Liver (tissue), 9 donors: ENCODE data around the gene CTNNA2. TPM values are rescaled to one million over a fixed set of nuclear protein-coding genes. Genes with fewer than 3 reads are reported as not detected.

Source experiments
- DNase-seq: peaks from one replicate; pipeline ENCODE4 v3.0.0-alpha.2; 2017; ENCODE audit warnings: low spot score
- H3K27ac ChIP-seq, 2 donors: one replicate each; pipeline ENCODE4 v1.7.0; 2013; ENCODE audit warnings: inconsistent platforms in 2 of 2, low read length in 2 of 2, control low read depth in 1 of 2, low read depth in 1 of 2, mild to moderate bottlenecking in 1 of 2
- H3K27me3 ChIP-seq, 4 donors: one replicate each; pipeline versions ENCODE4 v1.6.1 to v1.7.0; 2013; ENCODE audit warnings: low read length in 3 of 4, inconsistent platforms in 1 of 4, mild to moderate bottlenecking in 1 of 4, moderate library complexity in 1 of 4; ENCODE audit not compliant: control insufficient read depth in 4 of 4, insufficient read depth in 4 of 4
- H3K36me3 ChIP-seq, 4 donors: one replicate each; pipeline versions ENCODE4 v1.6.1 to v1.7.0; 2013; ENCODE audit warnings: low read length in 3 of 4, mild to moderate bottlenecking in 3 of 4, low read depth in 1 of 4, moderate library complexity in 1 of 4; ENCODE audit not compliant: control insufficient read depth in 4 of 4, insufficient read depth in 3 of 4
- H3K4me1 ChIP-seq, 4 donors: one replicate each; pipeline versions ENCODE4 v1.6.1 to v1.7.0; 2013; ENCODE audit warnings: low read length in 3 of 4, mild to moderate bottlenecking in 3 of 4, moderate library complexity in 1 of 4; ENCODE audit not compliant: control insufficient read depth in 4 of 4, insufficient read depth in 4 of 4
- H3K4me3 ChIP-seq, 3 donors: one replicate each; pipeline versions ENCODE4 v1.6.1 to v1.7.0; 2013; ENCODE audit warnings: low read length in 3 of 3, control low read depth in 1 of 3, low read depth in 1 of 3, mild to moderate bottlenecking in 1 of 3
- H3K9ac ChIP-seq, 2 donors: one replicate each; pipeline ENCODE4 v1.7.0; 2013; ENCODE audit warnings: low read length in 2 of 2, mild to moderate bottlenecking in 2 of 2, moderate library complexity in 2 of 2, control low read depth in 1 of 2, low read depth in 1 of 2
- H3K9me3 ChIP-seq, 4 donors: one replicate each; pipeline versions ENCODE4 v1.6.1 to v1.7.0; 2013; ENCODE audit warnings: low read length in 3 of 4; ENCODE audit not compliant: control insufficient read depth in 4 of 4
- EGR1 ChIP-seq, 2 donors: IDR thresholded peaks; 2 replicates each; pipeline ENCODE4 v1.6.1; 2016 to 2018; ENCODE audit warnings: antibody characterized with exemption in 2 of 2, low read depth in 2 of 2
- GABPA ChIP-seq, 2 donors: IDR thresholded peaks in 1 of 2; conservative IDR thresholded peaks in 1 of 2; 2 replicates each; pipeline ENCODE4 v1.6.1; 2016; ENCODE audit warnings: antibody characterized with exemption in 2 of 2, mild to moderate bottlenecking in 1 of 2, moderate library complexity in 1 of 2
- HNF4A ChIP-seq, 2 donors: conservative IDR thresholded peaks; 2 replicates each; pipeline ENCODE4 v1.6.1; 2016; ENCODE audit warnings: antibody characterized with exemption in 2 of 2, mild to moderate bottlenecking in 2 of 2
- HNF4G ChIP-seq: IDR thresholded peaks from 2 replicates; pipeline ENCODE4 v1.6.1; 2016; ENCODE audit warnings: antibody characterized with exemption
- JUND ChIP-seq, 2 donors: IDR thresholded peaks; 2 replicates each; pipeline ENCODE4 v1.6.1; 2016; ENCODE audit warnings: antibody characterized with exemption in 2 of 2
- MAX ChIP-seq: IDR thresholded peaks from 2 replicates; pipeline ENCODE4 v1.6.1; 2016; ENCODE audit warnings: antibody characterized with exemption
- NR2F2 ChIP-seq: IDR thresholded peaks from 2 replicates; pipeline ENCODE4 v1.6.1; 2016; ENCODE audit warnings: antibody characterized with exemption
- REST ChIP-seq: IDR thresholded peaks from 2 replicates; pipeline ENCODE4 v1.6.1; 2016; ENCODE audit warnings: antibody characterized with exemption, mild to moderate bottlenecking
- RXRA ChIP-seq, 2 donors: IDR thresholded peaks; 2 replicates each; pipeline ENCODE4 v1.6.1; 2017 to 2018; ENCODE audit warnings: antibody characterized with exemption in 2 of 2, mild to moderate bottlenecking in 1 of 2
- TAF1 ChIP-seq: conservative IDR thresholded peaks from 2 replicates; pipeline ENCODE4 v1.6.1; 2016; ENCODE audit warnings: antibody characterized with exemption, mild to moderate bottlenecking
- YY1 ChIP-seq: IDR thresholded peaks from 2 replicates; pipeline ENCODE4 v1.6.1; 2016; ENCODE audit warnings: antibody characterized with exemption, mild to moderate bottlenecking
- WGBS: extraction: QIAGEN DNeasy Blood & Tissue Kit; methylation state at CpG from one replicate; pipeline ENCODE4 v1.1.7; 2013; 5-methylcytosine and 5-hydroxymethylcytosine counted together
- polyA plus RNA-seq, 2 donors: library from polyadenylated mRNA; stranded (reverse) in 1 of 2; unstranded in 1 of 2; fragments of 200-250 nt in 1 of 2; fragments of >200 nt in 1 of 2; fragmentation: Nextera tagmentation in 1 of 2; extraction: Ambion mirVana in 1 of 2; gene quantifications; one replicate each; pipeline versions ENCODE4 v1.2.1 to v1.2.3, GENCODE V29; 2013 to 2015
- total RNA-seq, 2 donors: library from RNA; depleted of rRNA; stranded (reverse); fragments of >200 nt; gene quantifications; one replicate each; pipeline ENCODE4 v1.2.3, GENCODE V29; 2014
- TF ChIP-seq, protein P1 (sequence below): fragments of 150-350 bp; IDR thresholded peaks from 2 replicates; pipeline ENCODE4 v1.5.1; 2017; ENCODE audit warnings: improper control_type of control experiment, low read depth, low read length; ENCODE audit not compliant: missing input control
- TF ChIP-seq, protein P2 (sequence below): IDR thresholded peaks from 2 replicates; pipeline ENCODE4 v1.6.1; 2016; ENCODE audit warnings: antibody characterized with exemption
- donor health status: healthy.
- donor health status: healthy.
- donor health status: healthy.
- donor health status: healthy.
- donor health status: healthy.

The CTNNA2 gene
- total and polyA plus RNA-seq, 4 donors, result 0.05 TPM; not detected in 3

DNA sequence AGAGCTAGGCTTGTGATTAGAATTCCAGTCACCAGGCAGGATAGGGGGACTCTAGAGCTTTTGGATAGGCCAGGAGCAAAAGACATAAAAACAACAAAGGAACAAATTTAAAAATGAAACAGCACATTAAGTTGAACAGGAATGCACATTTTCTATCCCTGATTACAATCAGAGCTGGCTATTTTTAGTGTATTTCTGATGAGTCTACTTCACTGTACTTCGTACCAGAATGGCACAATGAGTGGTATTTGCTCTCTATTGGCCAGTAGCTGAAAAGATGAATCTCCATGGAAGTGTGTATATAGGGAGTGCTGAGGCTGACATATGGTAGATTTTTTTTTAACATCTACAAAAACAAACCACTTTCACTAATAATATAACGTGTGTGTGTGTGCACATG lies 825.9 kb downstream of the CTNNA2 start (continued):
- TF ChIP-seq, protein P1, sequence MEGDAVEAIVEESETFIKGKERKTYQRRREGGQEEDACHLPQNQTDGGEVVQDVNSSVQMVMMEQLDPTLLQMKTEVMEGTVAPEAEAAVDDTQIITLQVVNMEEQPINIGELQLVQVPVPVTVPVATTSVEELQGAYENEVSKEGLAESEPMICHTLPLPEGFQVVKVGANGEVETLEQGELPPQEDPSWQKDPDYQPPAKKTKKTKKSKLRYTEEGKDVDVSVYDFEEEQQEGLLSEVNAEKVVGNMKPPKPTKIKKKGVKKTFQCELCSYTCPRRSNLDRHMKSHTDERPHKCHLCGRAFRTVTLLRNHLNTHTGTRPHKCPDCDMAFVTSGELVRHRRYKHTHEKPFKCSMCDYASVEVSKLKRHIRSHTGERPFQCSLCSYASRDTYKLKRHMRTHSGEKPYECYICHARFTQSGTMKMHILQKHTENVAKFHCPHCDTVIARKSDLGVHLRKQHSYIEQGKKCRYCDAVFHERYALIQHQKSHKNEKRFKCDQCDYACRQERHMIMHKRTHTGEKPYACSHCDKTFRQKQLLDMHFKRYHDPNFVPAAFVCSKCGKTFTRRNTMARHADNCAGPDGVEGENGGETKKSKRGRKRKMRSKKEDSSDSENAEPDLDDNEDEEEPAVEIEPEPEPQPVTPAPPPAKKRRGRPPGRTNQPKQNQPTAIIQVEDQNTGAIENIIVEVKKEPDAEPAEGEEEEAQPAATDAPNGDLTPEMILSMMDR, result no peak
- TF ChIP-seq HNF4A (conservative IDR thresholded peaks at IDR 0.05) (no peak), MAX (no peak), RXRA (IDR thresholded peaks at IDR 0.05) (no peak), HNF4G (no peak), JUND (IDR thresholded peaks at IDR 0.05) (no peak), EGR1 (IDR thresholded peaks at IDR 0.05; ENCODE audit: low read depth in 2 of 2) (no peak), YY1 (no peak), GABPA (IDR thresholded peaks at IDR 0.05 in 1 of 2, conservative IDR thresholded peaks at IDR 0.05 in 1 of 2) (no peak), NR2F2 (no peak)
- TF ChIP-seq, protein P2, sequence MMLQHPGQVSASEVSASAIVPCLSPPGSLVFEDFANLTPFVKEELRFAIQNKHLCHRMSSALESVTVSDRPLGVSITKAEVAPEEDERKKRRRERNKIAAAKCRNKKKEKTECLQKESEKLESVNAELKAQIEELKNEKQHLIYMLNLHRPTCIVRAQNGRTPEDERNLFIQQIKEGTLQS, result no peak

DNA sequence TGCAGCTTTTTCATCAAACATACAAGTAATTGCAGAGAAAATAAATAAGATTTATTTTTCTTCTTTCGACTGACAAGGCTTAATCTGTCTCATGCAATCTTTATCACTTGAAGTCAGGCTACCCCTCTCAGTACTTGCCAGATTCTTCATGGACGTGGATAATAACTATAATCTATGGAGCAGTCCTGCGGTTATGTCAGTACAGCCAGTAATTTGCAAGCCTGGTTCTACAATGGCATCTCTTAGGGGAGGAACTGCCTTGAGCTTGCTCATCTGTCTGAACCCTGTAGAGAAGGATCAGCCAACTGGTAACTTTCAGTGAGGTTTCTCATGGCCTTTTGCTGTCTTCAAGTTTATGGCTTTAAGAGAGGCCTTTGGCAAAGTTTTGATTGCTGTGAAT lies 827.2 kb downstream of the CTNNA2 start:
- H3K9me3 ChIP-seq, result peaks cover 0 to 1% (median 0%) of the 10 kb centered on the region in 4 donors
- no peaks in the 10 kb centered on the region for H3K4me1 ChIP-seq
- no peak overlapping the region for H3K4me3 ChIP-seq
- no peak overlapping the region for H3K9ac ChIP-seq
- H3K27me3 ChIP-seq, result peaks cover 0 to 2% (median 0%) of the 10 kb centered on the region in 4 donors
- TF ChIP-seq HNF4A (conservative IDR thresholded peaks at IDR 0.05), result no peak
- TF ChIP-seq HNF4G, result no peak
- TF ChIP-seq REST, result no peak
- WGBS, result 77% methylated on average over 3 of the region's 3 CpGs
- H3K27ac ChIP-seq, result no peak overlapping the region
- DNase-seq, result no peak
- H3K36me3 ChIP-seq, result no peaks in the 10 kb centered on the region

DNA sequence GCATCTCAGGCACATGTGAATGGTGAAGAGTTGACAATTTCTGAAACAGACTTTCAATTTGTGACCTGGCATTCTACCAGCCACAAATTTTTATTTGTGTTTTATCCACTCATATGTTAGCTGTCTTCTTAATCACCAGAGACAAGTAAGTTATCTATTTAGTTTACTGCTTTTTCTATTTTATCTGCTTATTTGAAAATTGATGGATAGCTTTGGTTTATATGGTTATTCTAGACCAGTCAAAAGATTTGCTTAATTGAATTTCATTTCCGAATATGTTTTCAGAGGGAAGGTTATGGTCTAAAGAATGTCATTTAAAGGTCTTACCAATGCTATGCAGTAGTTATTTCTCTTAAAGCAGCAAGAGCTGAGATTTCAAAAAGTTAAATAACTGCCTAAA lies 835.2 kb downstream of the CTNNA2 start:
- Histone ChIP-seq H3K4me1 (no peaks in the 10 kb centered on the region), H3K36me3 (no peaks in the 10 kb centered on the region), H3K27ac (no peak overlapping the region), H3K9me3 (no peaks in the 10 kb centered on the region), H3K27me3 (no peaks in the 10 kb centered on the region), H3K9ac (no peak overlapping the region), H3K4me3 (no peak overlapping the region)
- 60% methylated on average over 1 of the region's 1 CpG for WGBS
- no peak for DNase-seq
- TF ChIP-seq TAF1 (no peak), EGR1 (IDR thresholded peaks at IDR 0.05; ENCODE audit: low read depth in 2 of 2) (no peak), MAX (no peak), RXRA (IDR thresholded peaks at IDR 0.05) (no peak)
